Measurements from ENCODE around the gene CNKSR3. TPM values are rescaled to one million over a fixed set of nuclear protein-coding genes. Genes with fewer than 3 reads are reported as not detected.

The CNKSR3 gene
- total RNA-seq, 6 experiments from 2014 or later, result 15.3 to 21.7 (median 18.7) TPM

- DNase-seq, result no peak
- no peak for TF ChIP-seq CTCF (IDR thresholded peaks at IDR 0.05)
- H3K4me3 Mint-ChIP-seq, result no peak overlapping the region
- no peaks in the 10 kb centered on the region for H3K9me3 Mint-ChIP-seq
- no peaks in the 10 kb centered on the region for H3K27me3 Mint-ChIP-seq (ENCODE audit: insufficient read depth)
- H3K36me3 Mint-ChIP-seq (ENCODE audit: low read depth), result peaks cover 14% of the 10 kb centered on the region
- H3K4me1 Mint-ChIP-seq (ENCODE audit: low read depth), result no peaks in the 10 kb centered on the region
- H3K27ac Mint-ChIP-seq, result no peak overlapping the region
These were observed 41.7 kb downstream of the CNKSR3 start for GRCh38 chr6:154468760-154469159.

DNA sequence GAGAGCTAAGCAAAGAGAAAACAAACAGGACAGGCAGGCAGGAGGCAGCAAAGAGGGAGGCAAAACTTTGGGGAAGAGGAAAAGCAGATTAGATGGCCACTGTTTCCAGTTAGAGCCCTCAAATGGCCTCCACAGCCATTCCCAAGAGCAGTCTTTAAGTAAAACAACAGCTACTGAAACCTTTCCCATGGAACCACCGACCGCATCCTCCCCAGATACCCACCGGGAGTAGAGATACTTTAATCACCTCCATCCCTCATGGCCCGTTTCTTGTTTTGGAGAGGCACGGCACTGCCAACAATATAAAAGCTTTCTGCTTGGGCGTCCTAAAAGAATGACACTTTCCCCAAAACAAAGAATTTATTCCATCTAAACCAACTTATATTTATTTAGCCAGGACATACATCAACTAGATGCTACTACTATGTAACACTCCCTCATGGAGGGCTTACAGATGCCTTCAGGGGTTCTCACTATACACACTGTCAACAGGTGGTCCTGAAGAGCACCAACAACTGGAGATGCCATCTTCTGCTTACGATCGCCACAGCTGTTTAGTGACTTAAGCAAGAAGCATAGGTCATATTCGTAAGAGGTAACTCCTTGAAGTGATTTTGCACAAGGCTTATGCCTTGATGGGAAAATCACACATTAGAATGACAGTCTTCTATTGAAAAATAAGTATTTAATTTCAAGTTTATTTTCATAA is 43.4 kb downstream of the CNKSR3 start:
- Mint-ChIP-seq H3K27me3 (ENCODE audit: insufficient read depth) (no peaks in the 10 kb centered on the region; the same call in 1 of the 2 replicates), H3K4me3 (no peak overlapping the region), H3K36me3 (ENCODE audit: low read depth) (peaks cover 8% of the 10 kb centered on the region), H3K9me3 (no peaks in the 10 kb centered on the region), H3K4me1 (ENCODE audit: low read depth) (no peaks in the 10 kb centered on the region), H3K27ac (no peak overlapping the region)
- DNase-seq, result no peak
- TF ChIP-seq CTCF (IDR thresholded peaks at IDR 0.05), result no peak

- Mint-ChIP-seq H3K27me3 (ENCODE audit: insufficient read depth) (no peaks in the 10 kb centered on the region; the same call in 1 of the 2 replicates), H3K9me3 (no peaks in the 10 kb centered on the region), H3K4me3 (no peak overlapping the region), H3K4me1 (ENCODE audit: low read depth) (no peaks in the 10 kb centered on the region), H3K27ac (no peak overlapping the region), H3K36me3 (ENCODE audit: low read depth) (peaks cover 8% of the 10 kb centered on the region)
- TF ChIP-seq CTCF (IDR thresholded peaks at IDR 0.05), result no peak
- no peak for DNase-seq
These were observed 44.3 kb downstream of the CNKSR3 start for GRCh38 chr6:154466139-154466538.

GRCh38 chr6:154463573-154464419 is 46.7 kb downstream of the CNKSR3 start:
- Mint-ChIP-seq H3K36me3 (ENCODE audit: low read depth) (peaks cover 10% of the 10 kb centered on the region), H3K27me3 (ENCODE audit: insufficient read depth) (no peaks in the 10 kb centered on the region; the same call in 1 of the 2 replicates), H3K9me3 (no peaks in the 10 kb centered on the region), H3K4me1 (ENCODE audit: low read depth) (peaks cover 22% of the 10 kb centered on the region), H3K27ac (no peak overlapping the region), H3K4me3 (no peak overlapping the region)
- no peak for TF ChIP-seq CTCF (IDR thresholded peaks at IDR 0.05)
- DNase-seq, result no peak

- H3K4me1 Mint-ChIP-seq (ENCODE audit: low read depth), result peaks cover 36% of the 10 kb centered on the region
- no peak overlapping the region for H3K4me3 Mint-ChIP-seq
- no peak for TF ChIP-seq CTCF (IDR thresholded peaks at IDR 0.05)
- H3K27me3 Mint-ChIP-seq (ENCODE audit: insufficient read depth), result no peaks in the 10 kb centered on the region; the same call in 1 of the 2 replicates
- H3K36me3 Mint-ChIP-seq (ENCODE audit: low read depth), result peaks cover 15% of the 10 kb centered on the region; the same call in 1 of the 2 replicates
- no peak for DNase-seq
- H3K9me3 Mint-ChIP-seq, result no peaks in the 10 kb centered on the region
- H3K27ac Mint-ChIP-seq, result no peak overlapping the region
These were observed 48.1 kb downstream of the CNKSR3 start for GRCh38 chr6:154462425-154462824.
